WI38 (cell line): ENCODE measurements around the gene IFFO2.

Experiments
- H3K4me3 ChIP-seq: 2 replicates; pipeline ENCODE4 v1.5.1; 2011; ENCODE audit warnings: low read depth, mild to moderate bottlenecking, control low read depth, low read length
- CTCF ChIP-seq: IDR thresholded peaks from 2 replicates; pipeline ENCODE4 v1.5.1; 2012; ENCODE audit warnings: low read depth, mild to moderate bottlenecking, control low read depth, low read length

IFFO2 gene

GRCh38 chr1:18923756-18924211 lies 32.7 kb downstream of the IFFO2 start:
- TF ChIP-seq CTCF = no peak
- no peak overlapping the region for H3K4me3 ChIP-seq

- no peak overlapping the region for H3K4me3 ChIP-seq
- no peak for TF ChIP-seq CTCF
These were observed 33.4 kb downstream of the IFFO2 start for GRCh38 chr1:18922848-18923755.

DNA sequence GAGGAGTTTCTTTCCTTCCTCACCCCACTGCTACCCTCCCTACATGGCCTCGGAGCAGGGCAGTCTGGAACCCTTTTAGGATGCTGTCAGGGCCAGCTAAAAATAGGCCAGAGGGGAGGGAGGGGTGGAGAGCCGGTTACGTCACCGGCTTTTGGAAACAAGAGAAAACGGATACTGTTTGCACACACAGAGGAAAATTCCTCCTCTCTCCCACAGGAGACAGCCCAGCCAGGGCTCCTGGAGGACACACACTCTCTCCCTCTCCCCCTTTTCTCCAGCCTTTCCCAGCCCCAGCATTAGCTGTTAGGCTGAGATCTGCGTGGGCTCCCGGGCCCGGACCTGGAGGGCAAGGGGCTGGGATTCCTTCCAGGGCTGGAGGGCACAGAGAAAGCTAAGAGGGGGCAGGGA lies 34.2 kb downstream of the IFFO2 start:
- H3K4me3 ChIP-seq = no peak overlapping the region
- 0 out of 2 replicates have a peak, but pooled peaks have one; percentile 9 for TF ChIP-seq CTCF

- no peak for TF ChIP-seq CTCF
- no peak overlapping the region for H3K4me3 ChIP-seq
These were observed 34.8 kb downstream of the IFFO2 start for GRCh38 chr1:18921516-18922251.

DNA sequence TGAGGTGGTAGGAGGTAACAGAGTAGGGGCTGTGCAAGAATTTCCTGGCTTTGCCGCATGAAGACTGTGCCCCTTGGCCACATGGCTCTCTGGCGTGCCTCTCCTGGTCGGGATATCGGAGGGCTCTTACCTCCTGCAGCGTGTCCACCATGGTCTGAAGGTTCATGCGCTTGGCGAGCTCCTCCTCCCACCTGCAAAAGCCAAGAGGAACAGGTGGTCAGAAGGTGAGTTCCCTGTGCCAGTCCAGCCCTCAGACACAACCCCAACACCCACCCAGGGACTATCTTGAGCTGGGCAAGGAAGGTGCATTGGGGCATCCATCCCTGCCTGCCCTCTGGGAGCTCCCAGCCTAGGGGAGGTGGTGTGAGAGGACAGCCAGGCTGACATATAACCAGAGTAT lies 35.5 kb downstream of the IFFO2 start:
- TF ChIP-seq CTCF = no peak
- no peak overlapping the region for H3K4me3 ChIP-seq

- no peak overlapping the region for H3K4me3 ChIP-seq
- TF ChIP-seq CTCF = no peak
These were observed 36.5 kb downstream of the IFFO2 start for GRCh38 chr1:18919956-18920355.
